GM21786 (cell line): ENCODE measurements around the gene KLHL13.
"Not testable (repeated sequence)": the region's sequence is repeated elsewhere in the genome, so short reads cannot be mapped to it uniquely, and the experiment has no call there.

Experiments
- ATAC-seq: cut with Tn5 transposase; IDR thresholded peaks from one replicate; pipeline ENCODE4 v1.9.1; 2021; ENCODE audit not compliant: unreplicated experiment

Gene KLHL13

DNA sequence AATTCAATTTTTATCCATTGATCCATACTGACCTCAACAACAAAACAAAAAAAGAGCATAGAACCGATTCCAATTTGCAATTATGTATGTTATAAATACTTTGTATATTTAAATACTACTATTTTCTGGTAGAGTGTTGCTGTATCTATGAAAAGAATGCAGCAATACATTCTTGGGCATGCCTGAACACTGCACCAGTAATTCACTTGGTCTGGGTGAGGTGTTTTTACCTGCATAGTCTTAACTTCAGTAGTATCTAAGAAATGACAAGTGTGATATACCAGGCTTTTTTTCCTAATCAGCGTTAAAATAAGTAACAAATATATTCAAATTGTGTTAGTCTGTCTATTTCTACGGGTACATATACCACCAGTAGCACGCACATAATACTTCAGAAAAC is 120.2 kb downstream of the KLHL13 start:
- no peak for ATAC-seq

DNA sequence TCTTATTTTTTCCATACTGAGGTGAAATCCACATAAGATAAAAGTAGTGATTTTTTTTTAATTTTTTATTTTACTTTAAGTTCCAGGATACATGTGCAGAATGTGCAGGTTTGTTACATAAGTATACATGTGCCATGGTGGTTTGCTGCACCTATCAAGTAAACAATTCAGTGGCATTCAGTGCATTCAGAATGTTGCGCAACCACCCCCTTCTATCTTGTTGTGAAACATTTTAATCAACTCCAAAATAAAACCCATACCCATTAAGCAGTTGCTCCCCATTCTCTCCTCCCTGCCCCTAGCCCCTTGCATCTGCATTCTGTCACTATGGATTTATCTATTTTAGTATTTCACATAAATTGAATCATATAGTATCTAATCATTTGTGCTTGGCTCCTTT is 121.2 kb downstream of the KLHL13 start:
- ATAC-seq, result no peak

DNA sequence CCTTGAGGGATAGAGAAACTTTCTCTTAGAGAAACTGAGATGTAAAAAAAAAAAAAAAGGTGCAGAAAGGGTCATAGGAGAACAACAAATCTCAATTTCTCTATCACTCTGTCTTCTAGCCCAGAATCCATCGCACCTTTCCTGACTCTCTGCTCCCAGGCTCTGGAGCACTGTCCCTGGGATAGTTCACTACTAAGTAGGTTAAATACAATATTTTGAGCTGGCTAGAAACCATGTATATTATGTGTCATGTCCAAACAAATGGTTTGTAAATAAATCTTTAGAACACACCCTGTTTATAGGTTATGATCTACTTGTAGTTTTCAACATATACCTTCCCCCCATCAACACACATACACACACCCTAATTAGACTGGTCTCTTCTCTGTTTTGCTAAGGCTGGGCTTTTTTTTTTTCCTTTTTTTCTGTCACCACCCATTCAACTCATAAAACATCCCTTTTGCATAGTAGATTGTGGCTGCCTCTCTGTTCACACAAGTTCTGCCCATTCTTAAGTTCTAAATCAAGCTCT is 124.4 kb downstream of the KLHL13 start:
- no peak for ATAC-seq

DNA sequence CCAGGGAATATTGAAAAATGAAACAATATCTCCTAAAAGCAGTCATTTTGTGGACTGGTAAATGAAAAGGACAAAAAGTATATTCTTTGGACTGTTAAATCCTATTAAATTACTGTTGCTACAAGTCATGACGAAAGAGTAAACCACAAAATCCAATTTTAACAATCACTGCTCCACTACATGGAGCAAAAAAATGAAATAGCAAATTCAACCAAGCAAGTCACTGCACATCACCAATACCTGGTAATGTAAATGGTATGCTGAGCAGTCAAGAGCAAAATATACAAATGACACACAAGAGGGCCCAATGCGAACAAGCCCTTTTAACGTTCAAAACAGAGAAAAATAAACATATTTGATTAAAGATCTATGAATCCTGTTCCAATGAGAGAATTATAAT is 126.2 kb downstream of the KLHL13 start:
- no peak for ATAC-seq

DNA sequence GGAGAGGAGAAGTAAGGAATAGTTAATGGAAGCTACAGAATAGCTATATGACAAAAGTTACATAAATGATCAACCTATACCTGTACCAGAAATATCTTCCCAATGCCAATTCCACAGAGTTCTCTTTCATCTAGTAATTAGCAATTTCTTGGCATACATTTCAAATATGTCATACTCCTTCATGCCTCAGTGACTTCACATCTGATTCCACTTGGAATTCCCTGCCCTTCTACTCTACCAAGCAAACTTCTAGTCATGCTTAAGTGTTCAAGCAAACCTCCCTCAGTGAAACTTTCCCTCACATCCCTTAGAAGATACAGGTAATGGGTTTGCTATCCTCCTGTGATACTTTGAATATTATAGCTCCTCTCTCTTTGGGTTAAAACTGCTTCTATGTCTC is 127.1 kb downstream of the KLHL13 start:
- no peak for ATAC-seq

DNA sequence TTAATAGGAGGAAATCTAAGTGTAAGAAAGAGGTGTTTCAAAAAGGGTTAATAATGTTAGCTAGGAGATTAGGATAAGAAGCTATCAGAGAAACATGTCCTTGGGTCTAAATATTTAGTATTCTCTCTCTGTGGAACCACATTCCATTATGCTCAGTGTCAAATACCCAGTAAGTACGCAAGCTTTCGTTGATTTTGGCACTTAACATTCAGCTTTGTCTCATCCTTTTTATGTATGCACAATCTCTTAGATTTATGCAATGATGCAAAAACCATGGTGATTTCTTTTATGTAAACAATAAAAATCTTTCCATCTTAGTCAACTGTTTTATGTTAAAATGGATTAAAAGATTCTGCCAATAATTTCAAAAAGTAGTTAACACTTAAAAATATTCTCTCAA is 129.2 kb downstream of the KLHL13 start:
- no peak for ATAC-seq

DNA sequence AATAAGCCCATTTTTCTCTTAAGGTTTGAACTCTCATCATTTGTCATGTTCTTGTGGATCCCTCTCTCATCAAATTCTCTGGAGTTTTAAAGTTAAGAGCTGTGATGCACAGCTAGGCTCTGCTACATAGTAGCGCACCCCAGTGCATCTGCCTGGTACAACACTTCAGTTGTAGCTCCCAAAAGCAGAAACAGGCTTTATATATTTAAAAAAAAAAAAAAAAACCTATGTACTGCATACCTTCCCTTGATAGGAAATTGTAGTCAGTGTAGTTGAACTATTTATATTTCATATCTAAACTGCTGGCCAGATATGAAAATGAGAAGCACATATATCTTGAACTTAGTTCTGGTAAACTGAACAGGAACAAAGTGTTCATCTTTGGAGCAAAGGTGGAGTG is 131.4 kb downstream of the KLHL13 start:
- no peak for ATAC-seq

DNA sequence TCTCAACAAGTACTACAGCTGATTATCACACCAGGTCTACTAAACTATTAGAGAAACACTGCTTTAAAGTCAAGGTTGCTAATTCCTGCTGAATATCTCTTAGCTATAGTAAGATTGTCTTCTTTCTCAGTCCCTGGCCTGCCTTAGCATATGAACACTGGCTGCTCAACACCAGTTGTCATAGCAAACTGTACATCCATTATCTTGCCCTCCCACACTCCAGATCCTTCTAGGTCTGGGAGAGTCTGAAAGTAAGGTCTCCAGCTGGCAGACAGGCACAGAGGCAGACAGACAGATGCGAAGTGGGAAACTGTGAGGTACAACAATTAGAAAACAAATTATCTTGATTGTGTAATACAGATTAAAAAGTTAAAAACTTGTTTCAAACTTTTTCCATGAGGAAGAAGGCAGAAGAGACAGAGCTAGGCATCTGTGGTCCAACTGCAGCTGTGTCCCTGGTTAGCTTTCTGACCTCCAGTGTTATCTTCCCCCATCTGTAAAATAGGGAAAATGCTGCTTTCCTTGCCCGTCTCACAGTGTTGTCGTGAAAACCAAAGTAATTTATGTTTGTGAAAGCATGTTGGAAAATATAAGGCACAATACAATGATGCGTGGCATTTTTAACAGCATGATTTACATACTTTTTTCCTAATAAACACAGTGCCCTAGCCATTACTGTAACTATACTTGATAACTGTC is 133.8 kb downstream of the KLHL13 start:
- ATAC-seq, result no peak

DNA sequence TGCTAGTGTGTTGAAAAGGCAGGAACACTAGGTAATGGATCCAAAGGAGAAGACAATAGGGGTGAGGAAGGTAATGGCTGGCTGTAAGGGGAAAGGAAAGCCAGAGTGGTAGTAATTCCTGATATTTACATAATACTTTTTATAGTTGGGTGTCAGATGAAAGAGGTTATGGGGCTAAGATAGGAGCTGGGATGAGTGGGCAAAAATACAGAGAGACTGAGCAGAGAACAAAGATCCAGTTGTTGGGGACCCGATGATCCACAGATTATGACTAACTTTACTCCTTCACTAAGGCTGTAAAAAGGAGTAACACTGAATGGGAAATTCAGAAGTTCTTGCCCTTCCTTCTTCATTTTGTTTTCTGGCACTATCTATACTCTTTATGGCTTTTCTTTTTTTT is 138.2 kb downstream of the KLHL13 start:
- ATAC-seq, result no peak

DNA sequence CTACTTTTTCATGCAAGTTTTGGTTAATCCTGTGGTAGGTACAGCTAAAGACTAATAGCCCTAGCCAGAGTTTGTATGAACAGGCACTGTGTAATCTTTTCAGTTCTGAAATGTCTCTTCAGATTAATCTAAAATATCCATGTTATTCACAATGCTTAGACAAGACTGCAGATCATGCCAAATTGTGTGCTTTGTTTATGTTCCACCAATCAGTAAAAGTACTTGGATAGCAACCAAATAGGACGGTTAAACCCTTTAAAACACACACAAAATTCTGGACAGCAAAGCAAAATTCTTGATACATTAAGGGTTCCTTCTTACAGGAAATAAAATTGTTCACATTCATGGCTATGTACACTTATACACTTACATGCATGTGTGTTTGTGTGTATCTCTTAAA is 139.1 kb downstream of the KLHL13 start:
- no peak for ATAC-seq

DNA sequence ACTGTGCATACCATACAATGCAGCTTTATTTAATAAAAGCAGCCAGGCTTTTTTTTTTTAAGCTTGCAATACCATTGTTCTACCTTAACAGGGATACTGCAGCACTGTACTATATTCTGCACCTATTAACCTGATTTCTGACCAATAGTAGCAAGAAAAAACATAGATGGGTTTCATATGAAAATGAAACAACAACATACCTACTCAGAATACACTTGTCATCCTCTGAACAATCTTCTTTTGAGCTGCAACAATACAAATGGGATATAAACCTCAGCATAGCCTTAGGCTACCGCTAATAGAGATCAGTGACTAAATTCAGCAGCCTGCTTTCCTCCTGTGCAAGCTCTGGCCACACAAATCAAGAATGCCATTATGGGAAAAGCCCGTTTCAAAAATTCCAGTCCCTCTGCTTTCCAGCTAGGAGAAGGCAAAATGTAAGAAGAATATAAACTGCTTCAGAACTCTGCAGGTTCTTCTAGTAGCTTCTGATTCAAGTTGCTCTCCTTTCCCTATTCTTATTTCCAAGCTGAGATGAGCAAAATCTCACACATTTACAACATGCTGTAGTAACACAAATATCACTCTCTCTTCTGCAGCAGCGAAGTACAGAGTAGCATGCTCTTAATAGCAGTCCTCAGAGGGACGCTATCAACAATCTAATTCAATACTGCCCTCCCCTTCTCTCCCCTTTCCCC is 143.4 kb downstream of the KLHL13 start:
- no peak for ATAC-seq

DNA sequence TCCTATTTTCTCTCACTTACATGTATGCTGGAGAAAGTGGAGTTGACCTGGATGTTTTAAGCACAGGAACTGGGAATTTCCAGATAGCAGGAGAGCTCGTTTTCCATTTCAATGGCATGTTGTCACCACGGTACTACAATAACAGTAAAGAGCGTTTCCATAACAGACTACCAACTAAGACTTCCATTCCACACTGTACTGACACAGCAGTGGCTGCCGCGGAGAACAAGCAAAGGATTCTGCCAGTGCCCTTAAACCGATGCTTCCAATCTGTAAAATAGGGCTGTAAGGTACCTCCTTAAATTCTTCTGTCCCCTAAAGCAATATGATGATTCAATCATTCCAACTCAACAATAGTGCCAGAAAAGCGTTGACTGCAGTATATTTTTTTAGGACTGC is 143.9 kb downstream of the KLHL13 start:
- ATAC-seq, result no peak

DNA sequence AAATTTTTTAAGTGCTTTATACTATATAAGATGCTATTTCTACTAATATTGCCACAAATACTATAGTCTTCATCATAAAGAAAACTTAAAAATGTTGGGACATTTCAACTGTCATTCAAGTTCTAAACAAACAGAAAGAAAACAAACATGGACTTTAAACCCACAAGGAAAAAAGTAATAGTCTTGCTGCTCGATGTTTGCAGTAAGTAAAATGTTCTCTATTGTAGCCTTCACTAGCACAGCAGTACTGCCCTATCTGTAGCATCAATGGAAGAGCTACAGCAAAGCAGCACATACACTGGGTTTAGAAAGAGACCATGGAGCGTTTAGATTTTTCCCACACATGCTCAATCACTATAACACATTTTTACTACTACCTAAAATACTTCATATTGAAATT is 146.8 kb downstream of the KLHL13 start:
- ATAC-seq, result no peak

DNA sequence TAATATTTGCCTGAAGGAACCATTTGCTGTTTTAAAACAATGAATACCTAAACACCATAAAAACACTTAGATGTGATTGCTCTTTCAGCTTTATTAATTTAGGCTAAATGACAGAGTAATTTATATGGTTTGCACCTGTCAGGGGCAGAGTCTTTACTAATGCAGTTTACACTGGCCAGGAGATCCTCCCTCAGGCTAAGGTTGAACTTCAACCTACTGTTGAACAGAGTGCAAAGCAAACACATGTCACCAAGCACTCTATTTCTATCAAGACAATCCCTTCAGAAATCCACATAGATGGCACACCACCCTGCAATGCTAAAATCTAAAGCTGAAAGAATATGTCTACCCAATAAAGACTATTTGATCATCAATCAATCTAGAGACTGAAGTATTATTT is 147.3 kb downstream of the KLHL13 start:
- no peak for ATAC-seq

DNA sequence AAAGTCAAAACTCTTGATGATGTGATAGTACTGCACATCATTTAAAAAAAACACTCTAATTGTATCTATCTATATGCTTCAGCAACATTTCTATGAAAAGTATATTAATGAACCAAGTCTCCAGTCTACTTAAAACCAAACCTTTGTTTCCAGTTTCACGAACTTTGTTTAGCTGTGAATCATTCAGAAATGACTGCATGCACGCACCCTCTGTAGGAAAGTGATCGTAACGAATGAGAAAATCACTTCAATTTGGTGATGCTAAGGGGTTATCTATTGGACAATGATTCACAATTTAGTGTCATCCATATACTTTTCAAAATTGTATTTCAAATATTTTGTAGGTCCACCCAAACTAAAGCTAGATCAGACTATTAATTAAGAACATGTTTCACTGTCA is 157.6 kb downstream of the KLHL13 start:
- no peak for ATAC-seq

DNA sequence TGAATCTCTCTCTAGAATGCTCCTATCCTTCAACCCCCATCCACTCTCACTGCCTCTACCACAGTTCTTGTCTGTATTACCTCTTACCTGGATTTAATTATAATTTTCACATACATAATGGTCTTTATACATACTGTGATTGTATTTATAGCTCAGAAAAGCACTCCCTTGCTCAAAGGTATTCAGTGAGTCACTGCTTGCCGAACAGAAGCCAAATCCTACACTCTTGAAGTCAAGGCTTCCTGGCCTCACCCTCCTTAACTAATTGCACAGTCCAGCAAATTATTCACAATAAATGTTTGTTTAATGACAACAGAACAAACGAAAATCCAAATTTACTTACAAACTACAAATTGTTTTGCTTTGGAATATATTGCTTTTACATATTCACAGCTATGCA is 159.5 kb downstream of the KLHL13 start:
- no peak for ATAC-seq

DNA sequence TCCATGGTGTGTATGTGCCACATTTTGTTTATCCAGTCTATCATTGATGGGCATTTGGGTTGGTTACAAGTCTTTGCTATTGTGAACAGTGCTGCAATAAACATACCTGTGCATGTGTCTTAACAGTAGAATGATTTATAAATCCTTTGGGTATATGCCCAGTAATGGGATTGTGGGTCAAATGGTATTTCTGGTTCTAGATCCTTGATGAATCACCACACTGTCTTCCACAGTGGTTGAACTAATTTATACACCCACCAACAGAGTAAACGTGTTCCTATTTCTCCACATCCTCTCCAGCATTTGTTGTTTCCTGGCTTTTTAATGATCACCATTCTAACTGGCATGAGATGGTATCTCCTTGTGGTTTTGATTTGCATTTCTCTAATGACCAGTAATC is 177.3 kb downstream of the KLHL13 start:
- ATAC-seq, result not testable (repeated sequence)

DNA sequence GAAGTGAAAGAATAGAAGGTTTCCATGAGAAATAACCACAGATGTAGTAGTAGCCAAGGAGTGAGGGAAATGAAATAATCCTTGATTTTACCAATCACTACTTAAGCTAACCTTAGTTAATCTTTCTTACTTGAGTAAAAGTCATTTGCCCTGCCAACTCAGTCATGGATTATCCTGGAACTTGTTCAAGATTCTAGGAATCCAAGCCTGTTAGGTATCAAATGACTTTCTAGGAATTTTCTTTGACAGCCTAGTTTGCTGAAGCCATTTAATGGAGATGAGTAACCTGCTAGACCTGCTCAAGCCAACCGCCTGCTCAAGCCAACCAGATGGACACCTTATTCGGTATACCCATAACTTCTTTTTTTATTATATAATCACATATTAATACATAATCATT is 180.5 kb downstream of the KLHL13 start:
- no peak for ATAC-seq

DNA sequence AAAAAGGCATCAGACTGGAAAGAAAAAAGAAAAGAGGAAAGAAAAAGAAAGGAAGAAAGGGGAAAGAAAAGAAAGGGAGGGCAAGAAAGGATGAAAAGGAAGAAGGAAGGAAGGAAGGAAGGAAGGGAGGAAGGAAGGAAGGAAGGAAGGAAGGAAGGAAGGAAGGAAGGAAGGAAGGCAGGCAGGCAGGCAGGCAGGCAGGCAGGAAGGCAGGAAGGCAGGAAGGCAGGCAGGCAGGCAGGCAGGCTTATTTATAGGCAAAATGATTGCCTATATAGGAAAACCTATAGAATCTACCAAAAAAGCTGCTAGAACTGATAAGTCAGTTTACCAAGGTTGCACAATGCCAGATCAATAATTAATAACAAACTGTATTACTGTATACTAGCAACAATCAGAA is 186.5 kb downstream of the KLHL13 start:
- ATAC-seq, result not testable (repeated sequence)

DNA sequence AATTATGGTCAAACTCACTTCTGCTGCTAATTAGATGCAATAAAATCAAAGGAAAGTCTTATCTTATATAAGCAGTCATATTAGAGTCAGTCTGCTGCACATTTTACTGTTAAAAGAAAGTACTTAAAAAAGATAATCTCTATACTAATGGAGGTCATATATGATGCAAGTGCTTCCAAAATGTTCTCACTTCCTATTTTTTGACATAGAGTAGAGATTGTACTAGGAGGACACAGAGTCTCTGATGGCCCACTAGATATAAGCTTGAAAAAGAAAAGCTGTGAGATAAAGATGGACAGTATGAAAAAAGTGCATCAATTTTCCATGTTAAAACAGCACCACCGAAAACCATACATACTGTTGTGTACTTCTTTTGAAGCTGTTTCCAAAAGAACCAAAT is 196.9 kb downstream of the KLHL13 start:
- ATAC-seq, result no peak

DNA sequence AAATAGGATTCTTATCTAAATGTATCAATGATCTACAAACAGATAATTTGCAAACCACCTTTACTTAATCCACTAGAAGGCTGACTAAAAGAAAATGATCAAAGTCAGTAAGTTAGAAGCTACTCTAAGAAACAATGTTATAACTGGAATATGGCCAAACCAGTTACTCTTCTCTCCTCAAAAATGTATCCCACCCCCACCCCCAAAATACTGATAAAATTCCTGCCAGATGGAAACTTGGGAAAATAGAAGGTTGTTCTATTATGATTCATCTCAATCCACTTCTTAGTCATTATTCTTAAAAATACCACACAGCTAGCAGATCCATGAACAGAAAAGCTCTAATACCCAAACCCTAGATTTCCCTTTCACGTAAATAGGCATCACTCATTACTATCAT is 206.4 kb downstream of the KLHL13 start:
- ATAC-seq, result no peak

DNA sequence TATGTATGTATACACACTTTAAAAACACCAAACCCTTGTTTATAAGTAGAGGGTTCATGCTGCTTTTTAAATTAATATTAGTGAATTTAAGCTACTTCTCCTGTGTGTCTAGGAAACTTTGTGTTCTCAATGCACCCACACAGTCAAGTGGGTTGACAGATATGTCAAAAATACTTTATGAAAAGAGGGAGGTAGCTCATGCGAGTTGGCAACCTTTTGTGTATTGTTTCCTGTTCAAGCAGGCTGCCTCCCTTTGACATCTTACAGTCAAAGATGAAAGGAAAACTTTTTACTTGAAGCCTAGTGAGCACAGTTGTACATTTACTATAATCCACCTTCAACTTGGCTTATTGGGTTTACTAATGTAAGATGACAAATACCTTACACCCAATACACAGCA is 218.4 kb downstream of the KLHL13 start:
- ATAC-seq, result no peak

DNA sequence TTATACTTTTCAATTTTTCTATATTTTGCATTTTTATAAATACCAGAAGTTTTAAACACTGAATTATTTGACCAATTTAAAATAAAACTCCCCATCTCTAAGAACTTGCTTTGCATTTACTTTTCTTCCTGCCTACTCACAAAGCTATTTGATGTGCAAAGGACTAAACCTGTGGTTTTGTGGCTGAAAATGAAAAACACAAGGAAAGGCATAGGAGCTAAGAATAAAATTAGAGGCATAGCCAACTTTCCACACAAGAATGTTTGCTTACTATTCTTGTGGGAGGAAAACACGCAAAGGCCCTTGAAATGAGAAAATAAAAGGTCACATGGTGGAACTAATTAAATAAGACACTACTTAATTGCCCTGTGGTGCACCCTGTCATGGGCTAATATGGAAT is 221.2 kb downstream of the KLHL13 start:
- no peak for ATAC-seq
